ENCODE data around the gene UNC45A.

Gene UNC45A

GRCh38 chr15:90931828-90932659, 3.0 kb upstream of the UNC45A start, which contains the start of gene HDDC3:
HDDC3 (minus strand) TSS chr15:90932549; CDS start chr15:90932540, 9 bp downstream.
- Mint-ChIP-seq H3K27me3 (no peaks in the 10 kb centered on the region), H3K4me3 (peak within 1 kb of the TSS; percentile 98), H3K9me3 (no peaks in the 10 kb centered on the region), H3K27ac (peak within 1 kb of the TSS; percentile 100), H3K36me3 (peaks cover 21% of the 10 kb centered on the region), H3K4me1 (peaks cover 70% of the 10 kb centered on the region)
- CTCF ChIA-PET, result interaction anchor here (0.6 to 8.1 kb wide), 43 partner anchors 8 to 701 kb away, joined by 3 to 160 read pairs (median 4); partner anchors contain the start of genes FES, MAN2A2 and RCCD1
- DNase-seq, result peak; percentile 93

DNA sequence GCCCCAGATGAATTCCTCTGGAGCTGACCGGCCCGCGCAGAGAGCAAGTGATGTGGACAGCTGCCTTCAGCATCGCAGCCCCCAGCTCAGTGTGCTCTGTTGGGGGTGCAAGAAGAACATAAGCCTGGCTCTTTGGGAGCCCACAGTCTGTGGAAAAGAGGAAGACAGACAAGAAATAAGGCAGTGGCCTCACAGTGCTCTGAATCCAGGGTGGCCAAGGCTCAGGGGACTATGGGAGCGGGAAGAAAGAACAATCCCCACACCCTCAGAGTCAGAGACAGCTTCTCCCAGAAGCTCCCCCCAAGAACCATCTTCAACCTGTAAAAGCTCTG, 2.5 kb upstream of the UNC45A start:
- Mint-ChIP-seq H3K9me3 (no peaks in the 10 kb centered on the region), H3K27ac (peak overlapping the region; percentile 100), H3K36me3 (peaks cover 21% of the 10 kb centered on the region), H3K4me3 (peak overlapping the region; percentile 98), H3K4me1 (peaks cover 71% of the 10 kb centered on the region), H3K27me3 (no peaks in the 10 kb centered on the region)
- CTCF ChIA-PET, result interaction anchor here (0.6 to 8.1 kb wide), 36 partner anchors 10 to 700 kb away, joined by 3 to 160 read pairs (median 5); partner anchors contain the start of genes FES, MAN2A2 and RCCD1
- no peak for DNase-seq

GRCh38 chr15:90933301-90933700, 1.8 kb upstream of the UNC45A start:
- Mint-ChIP-seq H3K4me1 (peaks cover 70% of the 10 kb centered on the region), H3K27ac (peak overlapping the region; percentile 100), H3K9me3 (no peaks in the 10 kb centered on the region), H3K27me3 (no peaks in the 10 kb centered on the region), H3K4me3 (peak overlapping the region; percentile 38), H3K36me3 (peaks cover 21% of the 10 kb centered on the region)
- no peak for DNase-seq
- CTCF ChIA-PET, result interaction anchor here (0.8 to 8.1 kb wide), 30 partner anchors 9 to 700 kb away, joined by 3 to 160 read pairs (median 4); partner anchors contain the start of genes FES, MAN2A2 and RCCD1

DNA sequence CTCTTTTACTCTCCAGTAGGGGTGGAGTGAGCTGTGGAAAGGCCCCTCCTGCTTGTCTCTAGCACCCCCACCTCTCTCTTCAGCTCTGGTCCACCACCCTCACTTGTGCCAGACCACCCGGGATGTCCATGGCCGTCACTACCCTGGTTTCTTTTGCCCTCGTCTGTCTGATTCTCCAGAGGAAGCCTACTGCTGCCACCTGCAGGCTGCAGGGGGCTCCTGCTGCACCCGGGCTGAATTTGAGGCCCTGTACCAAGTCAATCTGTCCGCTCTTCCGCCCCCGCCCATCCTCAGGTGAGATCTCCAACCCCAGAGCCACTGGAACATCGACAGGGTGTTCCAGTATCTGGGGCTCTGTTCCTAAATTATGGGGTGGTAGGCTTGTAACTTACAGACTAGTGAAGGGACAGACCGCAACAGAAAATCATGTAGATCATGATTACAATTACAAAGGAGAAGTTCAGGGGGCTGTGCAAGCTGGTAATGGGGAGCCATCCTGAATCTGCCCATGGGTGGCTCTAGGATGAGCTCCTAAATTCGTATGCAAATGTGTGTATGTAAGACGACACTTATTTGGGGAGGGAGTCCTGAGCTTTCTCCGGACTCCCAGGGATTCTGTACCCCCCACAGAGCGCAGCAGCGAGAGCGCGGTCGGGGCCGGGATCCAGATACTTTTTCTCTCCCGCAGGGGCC, 683 bp upstream of the UNC45A start:
- Mint-ChIP-seq H3K36me3 (peaks cover 20% of the 10 kb centered on the region), H3K9me3 (no peaks in the 10 kb centered on the region), H3K27ac (peak overlapping the region; percentile 100), H3K27me3 (no peaks in the 10 kb centered on the region), H3K4me1 (peaks cover 61% of the 10 kb centered on the region), H3K4me3 (peak overlapping the region; percentile 83)
- CTCF ChIA-PET, result interaction anchor here (0.6 to 8.1 kb wide), 27 partner anchors 8 to 641 kb away, joined by 3 to 160 read pairs (median 5); partner anchors contain the start of genes FES, MAN2A2 and RCCD1
- DNase-seq, result peak; percentile 93

- Mint-ChIP-seq H3K4me1 (peaks cover 40% of the 10 kb centered on the region), H3K27me3 (no peaks in the 10 kb centered on the region), H3K4me3 (peak overlapping the region; percentile 83), H3K9me3 (no peaks in the 10 kb centered on the region), H3K36me3 (peaks cover 32% of the 10 kb centered on the region), H3K27ac (no peak overlapping the region)
- CTCF ChIA-PET, result interaction anchor here (2.1 to 8.1 kb wide), 3 partner anchors 18 to 112 kb away, joined by 7 to 160 read pairs (median 77); partner anchors contain the start of genes MAN2A2 and RCCD1
- DNase-seq, result no peak
Observed at GRCh38 chr15:90936823-90937222, 1.7 kb downstream of the UNC45A start.

DNA sequence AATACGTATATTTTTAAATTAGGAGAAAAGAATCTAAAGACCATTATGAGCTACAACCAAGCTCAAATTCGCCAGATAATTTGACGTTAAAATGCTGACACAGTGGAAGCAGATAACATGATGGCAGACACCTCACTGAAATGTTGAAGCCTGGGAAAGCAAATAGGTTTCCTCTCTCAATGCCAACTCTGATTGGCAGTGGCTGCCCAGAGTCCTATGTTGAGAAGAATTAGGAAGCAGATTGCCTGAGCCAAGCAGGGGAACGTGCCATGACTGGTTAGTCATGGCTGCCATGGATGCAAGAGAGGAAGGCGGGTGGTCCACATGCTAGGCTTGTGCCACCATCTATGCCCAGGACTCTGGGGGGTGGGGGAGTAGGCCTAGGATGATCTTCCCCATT, 3.2 kb downstream of the UNC45A start:
- CTCF ChIA-PET, result no interaction called here
- no peak overlapping the region for H3K4me3 Mint-ChIP-seq
- DNase-seq, result no peak
- H3K27ac Mint-ChIP-seq, result no peak overlapping the region
- H3K36me3 Mint-ChIP-seq, result peaks cover 42% of the 10 kb centered on the region
- H3K4me1 Mint-ChIP-seq, result peaks cover 31% of the 10 kb centered on the region
- no peaks in the 10 kb centered on the region for H3K9me3 Mint-ChIP-seq
- no peaks in the 10 kb centered on the region for H3K27me3 Mint-ChIP-seq

DNA sequence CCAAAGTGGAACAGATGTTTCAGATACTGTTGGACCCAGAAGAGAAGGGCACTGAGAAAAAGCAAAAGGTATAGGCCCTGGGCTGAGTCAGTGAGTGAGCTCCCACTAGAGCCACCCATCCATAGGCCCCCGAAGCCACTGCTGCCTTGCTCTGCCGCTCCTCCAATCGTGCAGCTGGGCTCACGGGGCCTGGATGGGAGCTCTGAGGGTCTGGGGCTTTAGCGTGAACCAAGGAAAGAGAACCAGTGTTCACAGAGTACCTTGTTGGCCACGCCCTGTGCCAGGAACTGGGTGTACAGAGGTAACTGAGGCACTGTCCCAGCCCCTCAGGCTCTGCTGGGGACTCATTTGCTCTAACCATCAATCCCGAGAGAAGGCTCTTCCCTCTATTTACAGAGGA, 4.7 kb downstream of the UNC45A start:
- no peak overlapping the region for H3K4me3 Mint-ChIP-seq
- H3K36me3 Mint-ChIP-seq, result peaks cover 48% of the 10 kb centered on the region
- H3K4me1 Mint-ChIP-seq, result peaks cover 16% of the 10 kb centered on the region
- CTCF ChIA-PET, result interaction anchor here (0.7 to 1.3 kb wide), 4 partner anchors 8 to 444 kb away, joined by 3 to 5 read pairs (median 4); no protein-coding TSS in a partner anchor
- no peaks in the 10 kb centered on the region for H3K9me3 Mint-ChIP-seq
- H3K27ac Mint-ChIP-seq, result no peak overlapping the region
- no peak for DNase-seq
- H3K27me3 Mint-ChIP-seq, result no peaks in the 10 kb centered on the region

DNA sequence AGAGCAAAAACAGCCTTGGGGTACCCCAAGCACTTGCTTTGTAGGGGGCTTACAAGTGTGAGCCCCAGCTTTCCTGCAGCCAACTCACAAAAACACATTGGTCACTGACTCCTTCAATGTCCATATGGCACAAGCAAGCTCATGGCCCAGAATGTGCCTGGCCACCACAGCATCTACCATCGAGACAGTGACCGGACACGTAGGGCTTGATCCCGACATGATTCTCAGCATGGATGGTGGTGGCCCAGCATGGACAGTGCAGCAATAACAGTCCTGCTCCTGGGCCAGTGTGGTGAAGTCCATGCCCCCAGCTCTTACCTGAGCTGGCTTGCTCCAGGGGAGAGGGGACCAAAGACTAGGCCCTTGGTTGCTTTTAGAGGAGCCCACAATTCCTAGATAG, 6.0 kb downstream of the UNC45A start:
- Mint-ChIP-seq H3K27ac (no peak overlapping the region), H3K4me1 (peaks cover 11% of the 10 kb centered on the region), H3K27me3 (no peaks in the 10 kb centered on the region)

GRCh38 chr15:90942354-90943120, 7.5 kb downstream of the UNC45A start:
- CTCF ChIA-PET, result interaction anchor here (0.8 to 1.3 kb wide), 3 partner anchors 10 to 107 kb away, joined by 3 to 4 read pairs (median 3); partner anchors contain the start of gene HDDC3
- Mint-ChIP-seq H3K27me3 (no peaks in the 10 kb centered on the region), H3K9me3 (no peaks in the 10 kb centered on the region), H3K36me3 (peaks cover 52% of the 10 kb centered on the region), H3K4me1 (no peaks in the 10 kb centered on the region), H3K27ac (no peak overlapping the region), H3K4me3 (no peak overlapping the region)
- no peak for DNase-seq

More for the DNA sequence above, 6.0 kb downstream of the UNC45A start:
- CTCF ChIA-PET, result interaction anchor here (0.9 kb wide), 1 partner anchor 16 kb away, joined by 4 read pairs; no protein-coding TSS in a partner anchor
- Mint-ChIP-seq H3K4me3 (no peak overlapping the region), H3K36me3 (peaks cover 52% of the 10 kb centered on the region), H3K9me3 (no peaks in the 10 kb centered on the region)
- DNase-seq, result no peak

DNA sequence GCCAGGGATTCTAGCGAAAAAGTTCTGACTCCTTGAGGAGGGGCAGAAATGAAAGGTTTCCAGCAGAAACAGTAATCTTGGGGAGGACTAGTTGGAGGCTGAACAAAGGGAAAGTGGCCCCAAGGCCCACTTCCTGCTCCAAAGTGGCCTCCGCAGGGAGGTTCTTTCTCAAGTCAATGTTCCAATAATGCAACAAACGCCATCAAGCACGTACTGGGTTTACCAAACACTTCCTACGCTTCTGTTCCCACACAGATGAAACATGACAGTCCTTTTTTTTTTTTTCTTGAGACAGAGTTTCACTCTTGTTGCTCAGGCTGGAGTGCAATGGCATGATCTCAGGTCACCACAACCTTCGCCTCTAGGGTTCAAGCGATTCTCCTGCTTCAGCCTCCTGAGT, 10.0 kb downstream of the UNC45A start:
- no peaks in the 10 kb centered on the region for H3K9me3 Mint-ChIP-seq
- H3K4me1 Mint-ChIP-seq, result no peaks in the 10 kb centered on the region
- CTCF ChIA-PET, result interaction anchor here (0.6 to 1.2 kb wide), 2 partner anchors 14 to 105 kb away, joined by 3 read pairs; no protein-coding TSS in a partner anchor
- DNase-seq, result no peak
- H3K27me3 Mint-ChIP-seq, result no peaks in the 10 kb centered on the region
- no peak overlapping the region for H3K27ac Mint-ChIP-seq
- peaks cover 54% of the 10 kb centered on the region for H3K36me3 Mint-ChIP-seq
- H3K4me3 Mint-ChIP-seq, result no peak overlapping the region

DNA sequence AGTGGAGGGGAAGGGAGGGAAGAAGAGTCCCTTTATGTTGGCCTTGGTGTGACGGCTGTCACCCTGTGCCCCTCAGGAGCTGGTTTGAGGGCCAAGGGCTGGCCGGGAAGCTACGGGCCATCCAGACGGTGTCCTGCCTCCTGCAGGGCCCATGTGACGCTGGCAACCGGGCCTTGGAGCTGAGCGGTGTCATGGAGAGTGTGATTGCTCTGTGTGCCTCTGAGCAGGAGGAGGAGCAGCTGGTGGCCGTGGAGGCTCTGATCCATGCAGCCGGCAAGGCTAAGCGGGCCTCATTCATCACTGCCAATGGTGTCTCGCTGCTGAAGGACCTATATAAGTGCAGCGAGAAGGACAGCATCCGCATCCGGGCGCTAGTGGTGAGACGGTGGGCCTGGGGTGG, 11.5 kb downstream of the UNC45A start:
- no peak for DNase-seq
- CTCF ChIA-PET, result interaction anchor here (1.2 to 3.2 kb wide), 2 partner anchors 12 to 103 kb away, joined by 3 to 16 read pairs; partner anchors contain the start of gene UNC45A
- Mint-ChIP-seq H3K9me3 (no peaks in the 10 kb centered on the region), H3K36me3 (peaks cover 49% of the 10 kb centered on the region), H3K27ac (no peak overlapping the region), H3K27me3 (no peaks in the 10 kb centered on the region), H3K4me3 (no peak overlapping the region), H3K4me1 (no peaks in the 10 kb centered on the region)

DNA sequence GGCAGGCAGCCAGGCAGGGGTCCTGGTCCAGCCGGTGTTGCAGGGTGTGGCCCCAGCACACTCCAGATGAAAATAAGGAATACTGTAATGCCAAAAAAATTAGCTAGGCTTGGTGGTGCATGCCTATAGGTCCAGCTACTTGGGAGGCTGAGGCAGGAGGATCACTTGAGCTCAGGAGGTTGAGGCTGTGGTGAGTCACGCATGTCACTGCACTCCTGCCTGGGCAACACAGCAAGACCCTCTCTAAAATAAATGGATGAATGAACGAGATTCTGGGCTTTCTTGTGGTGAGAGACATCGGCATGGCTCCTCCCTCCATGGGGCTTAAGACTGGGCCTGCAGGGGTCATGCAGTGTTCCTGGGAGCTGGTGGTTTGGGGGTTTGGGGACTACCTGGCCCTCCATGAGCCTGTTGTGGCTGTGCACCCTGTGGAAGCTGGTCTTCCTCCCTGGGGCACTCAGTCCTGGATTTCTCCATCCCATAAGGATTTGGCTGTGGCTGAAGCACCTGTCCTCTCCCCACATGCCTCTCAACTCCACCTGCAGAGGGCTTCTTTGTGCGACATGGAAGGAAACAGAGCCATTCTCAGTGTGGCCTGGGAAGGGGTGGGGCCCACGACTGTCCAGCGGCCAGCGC, 12.0 kb downstream of the UNC45A start:
- Mint-ChIP-seq H3K9me3 (no peaks in the 10 kb centered on the region), H3K4me1 (no peaks in the 10 kb centered on the region), H3K36me3 (peaks cover 53% of the 10 kb centered on the region), H3K4me3 (no peak overlapping the region), H3K27ac (no peak overlapping the region), H3K27me3 (no peaks in the 10 kb centered on the region)
- no peak for DNase-seq
- CTCF ChIA-PET, result interaction anchor here (3.2 kb wide), 1 partner anchor 12 kb away, joined by 16 read pairs; the partner anchor contains the start of gene UNC45A
